Activated effector memory CD4-positive, alpha-beta T cell treated with anti-CD3 and anti-CD28 coated beads, Interleukin-2, amount 50 U/mL, for 16 hours (primary cell): ENCODE results near the gene ACTR2.
"Not testable (repeated sequence)": the region's sequence is repeated elsewhere in the genome, so short reads cannot be mapped to it uniquely, and the experiment has no call there.

ENCODE experiments used
- DNase-seq: peaks from one replicate; pipeline ENCODE4 v3.0.0-alpha.2; 2020

The ACTR2 gene

GRCh38 chr2:65227456-65228262 is at the start of gene ACTR2:
TSS of gene ACTR2 (plus strand) at chr2:65227831. CDS start at chr2:65227910, 79 bp downstream.
- peak; percentile 98 for DNase-seq

- no peak for DNase-seq
Observed at GRCh38 chr2:65182570-65182969, 45.1 kb upstream of the ACTR2 start.

GRCh38 chr2:65183406-65183805 is 44.2 kb upstream of the ACTR2 start:
- not testable (repeated sequence) for DNase-seq

GRCh38 chr2:65185012-65185411 is 42.6 kb upstream of the ACTR2 start:
- no peak for DNase-seq

GRCh38 chr2:65186093-65186868 is 41.4 kb upstream of the ACTR2 start:
- no peak for DNase-seq

GRCh38 chr2:65186872-65187851 is 40.5 kb upstream of the ACTR2 start:
- peak; percentile 85 for DNase-seq

GRCh38 chr2:65193446-65193845 is 34.2 kb upstream of the ACTR2 start:
- no peak for DNase-seq

GRCh38 chr2:65198737-65199136 is 28.9 kb upstream of the ACTR2 start:
- no peak for DNase-seq

- DNase-seq = no peak
Observed at GRCh38 chr2:65199166-65199565, 28.5 kb upstream of the ACTR2 start.

- DNase-seq = no peak
Observed at GRCh38 chr2:65199891-65200290, 27.7 kb upstream of the ACTR2 start.

GRCh38 chr2:65204461-65205210 is 23.0 kb upstream of the ACTR2 start:
- peak; percentile 64 for DNase-seq

- no peak for DNase-seq
Observed at GRCh38 chr2:65212115-65212514, 15.5 kb upstream of the ACTR2 start.

GRCh38 chr2:65212619-65213018 is 15.0 kb upstream of the ACTR2 start:
- DNase-seq = no peak

GRCh38 chr2:65213035-65213434 is 14.6 kb upstream of the ACTR2 start:
- DNase-seq = no peak

GRCh38 chr2:65214361-65214760 is 13.3 kb upstream of the ACTR2 start:
- no peak for DNase-seq

GRCh38 chr2:65214843-65215242 is 12.8 kb upstream of the ACTR2 start:
- DNase-seq = no peak

GRCh38 chr2:65215946-65216345 is 11.7 kb upstream of the ACTR2 start:
- DNase-seq = no peak

- DNase-seq = no peak
Observed at GRCh38 chr2:65220432-65221131, 7.0 kb upstream of the ACTR2 start.

GRCh38 chr2:65221275-65221674 is 6.4 kb upstream of the ACTR2 start:
- not testable (repeated sequence) for DNase-seq

GRCh38 chr2:65227020-65227455 is 593 bp upstream of the ACTR2 start:
- DNase-seq = no peak

GRCh38 chr2:65228263-65228750 is 676 bp downstream of the ACTR2 start:
- peak; percentile 71 for DNase-seq
